ENCODE results near the gene BRF1. TPM values are rescaled to one million over a fixed set of nuclear protein-coding genes. Genes with fewer than 3 reads are reported as not detected.
A peak's percentile ranks its signal among the peaks of the same experiment; 100 is the strongest.

Gene BRF1
- total and polyA plus RNA-seq, 2 of the 8 experiments (the other 6 are each of a cell fraction or from before 2014, with no cell fraction given) = 7.7 to 18.3 TPM

GRCh38 chr14:105248368-105249181, 52.2 kb downstream of the BRF1 start, which contains the start of gene BTBD6:
Gene BTBD6 (plus strand): TSS chr14:105248533. CDS start chr14:105248712, 179 bp downstream.
- FAIRE-seq = no peak
- no peak for TF ChIP-seq TCF12 (IDR thresholded peaks at IDR 0.05; ENCODE audit: low read depth, low read length)
- TF ChIP-seq FOSL1 (IDR thresholded peaks at IDR 0.05; ENCODE audit: insufficient read depth, low read depth, low read length) = no peak
- TF ChIP-seq EP300 (IDR thresholded peaks at IDR 0.05; ENCODE audit: borderline replicate concordance in 1 of 2, low read depth in 2 of 2, low read length in 2 of 2) = no peak
- no peak for TF ChIP-seq JUN (IDR thresholded peaks at IDR 0.05; ENCODE audit: low read depth, low read length)
- no peak for TF ChIP-seq EGR1 (IDR thresholded peaks at IDR 0.05; ENCODE audit: borderline replicate concordance, low read depth, low read length)
- TF ChIP-seq RAD21 (IDR thresholded peaks at IDR 0.05 in 1 of 2, conservative IDR thresholded peaks at IDR 0.05 in 1 of 2; ENCODE audit: low read depth in 2 of 2, low read length in 2 of 2) = no peak
- no peak for TF ChIP-seq SP4 (IDR thresholded peaks at IDR 0.05; ENCODE audit: low read length)
- TF ChIP-seq GTF2F1 (IDR thresholded peaks at IDR 0.05; ENCODE audit: borderline replicate concordance, low read depth, low read length) = no peak
- no peak for TF ChIP-seq SP1 (IDR thresholded peaks at IDR 0.05; ENCODE audit: low read depth, low read length)
- no peak for TF ChIP-seq CHD1 (IDR thresholded peaks at IDR 0.05; ENCODE audit: low read depth, low read length)
- TF ChIP-seq SIN3A (conservative IDR thresholded peaks at IDR 0.05 in 1 of 2, IDR thresholded peaks at IDR 0.05 in 1 of 2; ENCODE audit: low read depth in 1 of 2, low read length in 2 of 2) = no peak

More at GRCh38 chr14:105248368-105249181, 52.2 kb downstream of the BRF1 start, which contains the start of gene BTBD6:
- H3K23me2 ChIP-seq (ENCODE audit: low read depth, low read length) = peaks cover 10% of the 10 kb centered on the region; the same call in 1 of the 2 replicates
- H4K20me1 ChIP-seq (replicated peaks in 1 of 2; ENCODE audit: control insufficient read depth in 1 of 2, insufficient read depth in 2 of 2, low read length in 2 of 2) = peaks cover 0 to 11% of the 10 kb centered on the region in 2 experiments
- peak within 1 kb of the TSS; percentile 48; the same call in 1 of the 2 replicates for H3K18ac ChIP-seq (ENCODE audit: extremely low read depth, low read length)
- no peak within 1 kb of the TSS for H2BK12ac ChIP-seq (ENCODE audit: low read depth, low read length)
- no peak within 1 kb of the TSS for H3K4ac ChIP-seq (replicated peaks; ENCODE audit: insufficient read length, low read depth, low read length)
- no peak within 1 kb of the TSS for H3K23ac ChIP-seq (ENCODE audit: insufficient read length)
- no peak within 1 kb of the TSS for H2BK120ac ChIP-seq (replicated peaks; ENCODE audit: low read depth, low read length)
- H4K5ac ChIP-seq (ENCODE audit: insufficient read length, low read depth, low read length) = no peak within 1 kb of the TSS
- no peak within 1 kb of the TSS for H2BK20ac ChIP-seq (ENCODE audit: low read length)
- H2AFZ ChIP-seq (ENCODE audit: low read length) = no peak within 1 kb of the TSS
- peaks cover 0 to 7% (median 3%) of the 10 kb centered on the region in 4 experiments; a peak in 3 of 7 replicates for H3K27me3 ChIP-seq (replicated peaks in 1 of 4; ENCODE audit: control insufficient read depth in 3 of 4, extremely low read depth in 1 of 4, insufficient read depth in 3 of 4, low read length in 3 of 4)
- H3K36me3 ChIP-seq (ENCODE audit: control insufficient read depth in 2 of 4, insufficient read depth in 4 of 4, low read length in 3 of 4) = no peaks in the 10 kb centered on the region; a peak in 3 of 8 replicates
- H2BK5ac ChIP-seq (ENCODE audit: low read depth, low read length) = no peak within 1 kb of the TSS
- H3K4me2 ChIP-seq (ENCODE audit: insufficient read depth in 1 of 2, low read depth in 2 of 2, low read length in 2 of 2) = peak within 1 kb of the TSS; percentile 69 to 93
- no peaks in the 10 kb centered on the region; the same call in 1 of the 2 replicates for H3K79me1 ChIP-seq (ENCODE audit: low read depth, low read length)
- POLR2A ChIA-PET (ENCODE audit: partially characterized antibody) = interaction anchor here (0.6 to 1.5 kb wide), 3 partner anchors 49 to 222 kb away, joined by 3 read pairs; no protein-coding TSS in a partner anchor
- H2AK5ac ChIP-seq (ENCODE audit: low read depth, low read length) = peak within 1 kb of the TSS; percentile 65; the same call in 1 of the 2 replicates
- peak within 1 kb of the TSS; percentile 91 for H4K8ac ChIP-seq (ENCODE audit: extremely low read depth, insufficient read depth, low read length)
- 3% methylated on average over 24 of the region's 130 CpGs; no CpG with 5 or more reads in 1 of the 2 experiments for WGBS, 2 experiments (ENCODE audit: extremely low coverage in 1 of 2, insufficient coverage in 1 of 2, insufficient read length in 1 of 2, insufficient replicate concordance in 2 of 2, low coverage in 1 of 2, low lambda C conversion rate in 2 of 2, missing lambda C conversion rate in 1 of 2)
- H3K14ac ChIP-seq (ENCODE audit: insufficient read length) = no peak within 1 kb of the TSS
- peaks cover 0 to 3% of the 10 kb centered on the region in 2 experiments; a peak in 1 of 4 replicates for H3K79me2 ChIP-seq (ENCODE audit: control insufficient read depth in 1 of 2, insufficient read depth in 2 of 2, low read length in 2 of 2)
- H3K9me3 ChIP-seq (ENCODE audit: insufficient read depth in 2 of 2, low read depth in 1 of 2, low read length in 1 of 2) = no peaks in the 10 kb centered on the region
- no peak within 1 kb of the TSS for H2BK15ac ChIP-seq (ENCODE audit: low read length)
- peak within 1 kb of the TSS; percentile 3; the same call in 1 of the 2 replicates for H3K27ac ChIP-seq (ENCODE audit: low read depth, low read length)
- H3K9ac ChIP-seq (replicated peaks in 1 of 4; ENCODE audit: extremely low read depth in 1 of 4, low read depth in 3 of 4, low read length in 3 of 4) = peak within 1 kb of the TSS; percentile 3 to 68 (median 27); a peak in 5 of 7 replicates
- peak within 1 kb of the TSS; percentile 37 to 66 (median 44) for H3K4me3 ChIP-seq (ENCODE audit: extremely low read depth in 1 of 4, insufficient read depth in 2 of 4, low read depth in 3 of 4, low read length in 4 of 4)
- peak; percentile 33 to 84 for DNase-seq (ENCODE audit: low read depth in 1 of 2, low spot score in 2 of 2)
- no peak within 1 kb of the TSS for H3K56ac ChIP-seq (replicated peaks; ENCODE audit: insufficient read length, low read depth, low read length)
- H4K91ac ChIP-seq (replicated peaks; ENCODE audit: insufficient read length, low read length) = no peak within 1 kb of the TSS
- CTCF ChIA-PET (ENCODE audit: partially characterized antibody) = interaction anchor here (0.6 to 3.5 kb wide), 10 partner anchors 12 to 131 kb away, joined by 3 to 12 read pairs (median 4); partner anchors contain the start of gene NUDT14
- H3K4me1 ChIP-seq (replicated peaks in 1 of 4; ENCODE audit: control insufficient read depth in 3 of 4, insufficient read depth in 4 of 4, low read length in 3 of 4) = peaks cover 0 to 6% (median 2%) of the 10 kb centered on the region in 4 experiments; a peak in 3 of 7 replicates
